Subcutaneous adipose tissue (tissue), 4 donors: ENCODE measurements around the gene SH3RF1. TPM values are rescaled to one million over a fixed set of nuclear protein-coding genes. Genes with fewer than 3 reads are reported as not detected.

Experiments
- total RNA-seq, 4 donors: library from RNA; depleted of rRNA; stranded (reverse); fragments of >200 nt; gene quantifications; one replicate each; pipeline ENCODE4 v1.1.0, GENCODE V29; 2016
- TF ChIP-seq, protein P1 (sequence below): fragments of 450-650 bp; IDR thresholded peaks from one replicate; pipeline ENCODE4 v1.5.1; 2016; ENCODE audit warnings: low read depth, mild to moderate bottlenecking, control low read depth, antibody characterized with exemption, moderate library complexity

SH3RF1 gene
- total RNA-seq, 4 donors from 2014 or later, result 12.9 to 36.9 (median 20.8) TPM

DNA sequence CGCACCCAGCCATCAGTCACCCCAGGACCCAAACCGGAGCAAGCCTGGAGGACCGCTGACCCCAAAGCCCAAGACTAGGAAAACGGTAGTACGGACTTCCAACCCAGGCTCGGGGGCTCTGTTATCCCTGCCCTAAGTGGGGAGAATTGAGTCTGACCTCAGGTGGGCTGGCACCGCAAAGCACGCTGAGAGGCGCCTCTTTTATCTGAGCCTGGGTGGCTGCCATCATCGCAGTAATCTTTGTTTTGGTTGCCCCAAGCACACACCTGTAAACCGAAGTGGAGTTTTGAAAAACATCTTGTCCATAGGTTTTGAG, 894 bp upstream of the SH3RF1 start:
- TF ChIP-seq, protein P1, sequence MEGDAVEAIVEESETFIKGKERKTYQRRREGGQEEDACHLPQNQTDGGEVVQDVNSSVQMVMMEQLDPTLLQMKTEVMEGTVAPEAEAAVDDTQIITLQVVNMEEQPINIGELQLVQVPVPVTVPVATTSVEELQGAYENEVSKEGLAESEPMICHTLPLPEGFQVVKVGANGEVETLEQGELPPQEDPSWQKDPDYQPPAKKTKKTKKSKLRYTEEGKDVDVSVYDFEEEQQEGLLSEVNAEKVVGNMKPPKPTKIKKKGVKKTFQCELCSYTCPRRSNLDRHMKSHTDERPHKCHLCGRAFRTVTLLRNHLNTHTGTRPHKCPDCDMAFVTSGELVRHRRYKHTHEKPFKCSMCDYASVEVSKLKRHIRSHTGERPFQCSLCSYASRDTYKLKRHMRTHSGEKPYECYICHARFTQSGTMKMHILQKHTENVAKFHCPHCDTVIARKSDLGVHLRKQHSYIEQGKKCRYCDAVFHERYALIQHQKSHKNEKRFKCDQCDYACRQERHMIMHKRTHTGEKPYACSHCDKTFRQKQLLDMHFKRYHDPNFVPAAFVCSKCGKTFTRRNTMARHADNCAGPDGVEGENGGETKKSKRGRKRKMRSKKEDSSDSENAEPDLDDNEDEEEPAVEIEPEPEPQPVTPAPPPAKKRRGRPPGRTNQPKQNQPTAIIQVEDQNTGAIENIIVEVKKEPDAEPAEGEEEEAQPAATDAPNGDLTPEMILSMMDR, result no peak

DNA sequence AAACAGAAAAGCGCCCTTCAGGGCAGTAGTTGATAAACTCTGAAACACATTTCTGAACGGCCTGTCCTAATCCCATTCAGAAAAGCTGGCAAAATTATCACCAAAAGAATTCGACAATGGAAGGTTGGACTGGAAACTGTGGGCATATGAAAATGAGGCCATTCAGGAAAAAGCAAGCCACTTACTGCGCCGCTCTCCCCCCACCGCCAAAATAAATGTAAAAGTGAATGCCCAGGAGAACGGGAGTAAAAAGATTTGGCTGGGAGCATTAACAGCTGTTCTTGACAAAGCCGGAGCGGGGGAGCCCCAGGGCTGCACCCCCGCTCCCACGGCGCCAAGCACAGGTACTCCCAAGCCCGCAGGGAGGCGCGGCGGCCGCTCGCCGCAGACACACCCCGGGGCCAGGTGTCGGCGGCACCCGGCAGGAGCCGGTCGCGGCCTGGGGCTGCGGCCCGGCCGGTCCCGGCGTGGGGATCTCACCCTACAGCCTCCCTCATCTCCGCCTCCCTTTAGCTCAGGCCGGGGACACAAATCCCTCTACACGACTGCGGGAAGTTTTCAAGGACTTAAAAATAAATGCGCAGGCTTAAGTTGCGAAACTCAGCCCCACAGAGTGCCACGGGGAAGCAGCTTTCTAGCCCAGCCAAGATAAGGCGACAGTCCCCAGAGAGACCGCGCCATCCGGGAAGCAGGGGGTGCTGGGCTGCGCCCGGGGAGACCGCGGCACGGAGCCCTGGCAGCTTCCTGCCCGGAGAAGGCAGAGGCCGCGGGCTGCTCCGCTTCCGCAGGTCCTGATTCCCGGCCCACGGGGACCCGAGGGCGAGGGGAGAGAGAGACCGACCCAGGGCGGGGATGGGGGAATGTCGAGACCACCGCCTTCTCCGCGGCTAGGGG, 593 bp downstream of the SH3RF1 start:
- TF ChIP-seq, protein P1, result no peak

DNA sequence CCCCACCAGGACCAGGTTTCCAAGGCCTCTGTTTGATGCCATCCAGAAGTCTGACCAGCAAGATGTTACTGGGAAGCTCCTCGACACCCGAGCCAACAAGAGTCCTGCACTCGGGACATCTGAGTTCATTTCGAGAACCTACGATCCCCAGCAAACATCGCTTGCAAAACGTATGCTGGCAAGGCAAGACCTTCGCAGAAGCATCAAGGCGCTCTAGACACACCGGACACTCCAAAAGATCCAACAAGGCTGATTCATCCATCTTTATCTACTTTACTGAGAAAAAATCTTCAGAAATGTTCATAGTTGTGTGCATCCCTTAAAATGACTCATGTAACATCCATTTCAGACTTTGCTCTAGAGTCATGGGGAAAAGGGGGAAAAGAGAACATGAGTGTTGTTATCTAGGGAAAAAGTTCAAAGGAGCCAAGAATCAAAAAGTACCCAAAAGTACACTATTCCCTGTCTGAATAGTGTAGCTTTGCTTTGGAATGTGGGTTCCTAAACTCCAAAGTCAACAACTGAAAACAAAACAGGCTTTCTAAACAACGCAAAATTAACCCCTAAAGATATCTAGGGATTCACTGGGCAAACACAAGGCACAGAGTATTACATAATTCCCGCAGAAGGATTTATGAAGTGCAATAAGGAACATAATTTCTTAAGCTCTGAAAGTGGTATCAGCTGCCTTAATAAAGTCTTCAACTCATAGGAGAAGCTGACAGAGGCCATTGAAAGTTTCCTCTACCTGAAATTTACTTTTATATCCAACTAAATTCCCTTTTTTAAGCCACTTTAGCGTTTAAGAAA, 1.6 kb downstream of the SH3RF1 start:
- TF ChIP-seq, protein P1, result no peak

DNA sequence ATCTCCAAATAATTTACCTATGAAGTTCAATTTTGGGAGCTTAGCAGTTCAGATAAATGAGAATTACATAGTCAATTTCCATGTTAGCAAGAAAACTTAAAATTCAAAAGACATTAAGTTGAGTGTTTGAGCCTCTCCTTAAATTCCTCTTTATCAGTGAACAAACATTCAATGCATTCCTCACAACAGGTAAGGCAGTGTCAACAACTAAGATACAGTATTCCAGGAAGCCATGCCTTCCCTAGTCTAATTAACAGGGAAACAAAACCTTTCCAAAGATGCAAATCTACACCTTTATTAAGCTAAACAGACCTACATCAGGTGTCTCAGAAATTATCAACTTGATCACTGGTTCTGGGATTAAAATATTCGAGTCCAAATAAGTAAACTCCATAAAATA, 3.7 kb downstream of the SH3RF1 start:
- TF ChIP-seq, protein P1, result no peak

DNA sequence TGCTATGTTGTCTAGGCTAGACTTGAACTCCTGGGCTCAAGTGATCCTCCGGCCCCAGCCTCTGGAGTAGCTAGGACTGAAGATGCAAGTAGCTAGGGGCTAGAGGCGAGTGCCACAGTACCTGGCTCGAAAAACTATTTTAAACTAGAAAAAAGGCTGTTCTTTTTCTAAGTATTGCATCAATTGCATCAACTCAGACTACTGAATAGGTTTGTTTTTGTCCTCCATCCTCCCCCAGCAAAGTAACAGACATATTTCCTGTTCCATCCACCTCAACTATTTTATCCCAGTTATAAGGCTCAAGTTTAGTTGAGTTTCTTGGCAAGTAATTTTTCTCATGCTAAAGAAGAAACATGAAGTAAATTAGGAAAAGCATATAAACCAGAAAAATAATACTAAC, 4.1 kb downstream of the SH3RF1 start:
- TF ChIP-seq, protein P1, result no peak

DNA sequence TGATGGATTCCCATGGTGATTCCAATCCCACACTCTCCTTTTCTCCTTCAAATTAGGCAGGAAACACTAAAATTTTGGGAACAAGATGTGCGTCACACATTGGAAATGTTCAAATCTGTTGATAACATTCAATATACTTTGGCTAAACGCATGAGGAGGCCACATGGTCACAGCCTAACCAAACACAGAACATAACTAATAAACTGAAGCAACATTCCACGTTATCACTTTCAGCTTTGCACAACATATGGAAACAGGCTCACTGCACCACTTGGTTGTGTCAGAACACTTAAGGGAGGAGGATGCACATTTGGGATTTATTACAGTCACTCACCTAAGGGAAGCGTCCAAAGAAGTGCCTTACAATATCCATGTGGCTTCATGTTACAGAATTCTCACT, 4.7 kb downstream of the SH3RF1 start:
- TF ChIP-seq, protein P1, result no peak

DNA sequence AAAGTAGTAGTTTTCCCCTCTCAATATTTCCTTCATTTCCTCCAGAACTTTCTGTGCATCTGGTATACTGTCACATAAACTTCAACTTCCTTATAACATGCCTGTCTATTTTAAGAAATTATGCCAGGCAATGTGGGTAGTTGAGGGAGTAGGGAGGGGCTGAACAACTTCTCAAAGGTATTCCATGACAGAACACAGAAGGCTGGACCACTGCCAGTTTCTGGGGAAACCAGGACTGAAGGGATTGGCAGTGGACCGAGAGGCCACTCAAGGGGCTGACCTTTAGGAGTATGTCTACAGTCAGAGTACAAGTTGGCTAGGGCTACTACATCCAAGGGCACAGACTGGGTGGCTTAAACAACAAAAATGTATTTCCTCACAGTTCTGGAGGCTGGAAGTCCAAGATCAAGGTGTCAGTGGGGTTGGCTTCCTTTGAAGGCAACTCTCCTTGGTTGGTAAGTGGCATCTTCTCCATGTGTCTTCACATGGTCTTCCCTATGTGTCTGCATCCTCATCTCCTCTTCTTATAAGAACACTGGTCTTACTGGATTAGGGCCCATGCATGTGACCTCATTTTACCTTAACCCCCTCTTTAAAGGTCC, 6.9 kb downstream of the SH3RF1 start:
- TF ChIP-seq, protein P1, result no peak
